GM19468 (cell line): ENCODE results near the gene HSD17B11.
"Not testable (repeated sequence)": the region's sequence is repeated elsewhere in the genome, so short reads cannot be mapped to it uniquely, and the experiment has no call there.

ENCODE experiments used
- ATAC-seq: cut with Tn5 transposase; IDR thresholded peaks from one replicate; pipeline ENCODE4 v1.9.1; 2021; ENCODE audit warnings: mild to moderate bottlenecking, moderate library complexity, moderate number of reproducible peaks; ENCODE audit not compliant: unreplicated experiment; ENCODE audit errors: extremely low read depth

Gene HSD17B11

DNA sequence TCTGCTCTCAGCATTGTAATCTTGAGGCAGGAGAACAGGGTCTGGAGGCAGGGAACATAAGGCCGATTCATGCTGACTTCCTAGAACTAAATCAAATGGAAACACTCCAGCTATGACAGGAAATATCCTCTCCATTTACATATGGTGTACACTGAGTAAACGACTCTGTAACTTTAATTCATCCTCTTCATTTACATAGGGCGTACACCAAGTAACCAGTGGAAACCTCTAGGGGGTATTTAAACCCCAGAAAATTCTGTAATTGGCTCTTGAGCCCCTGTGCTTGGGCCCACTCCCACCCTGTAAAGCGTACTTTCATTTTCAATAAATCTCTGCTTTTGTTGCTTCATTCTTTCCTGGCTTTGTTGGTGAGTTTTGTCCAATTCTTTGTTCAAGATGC is 76.0 kb downstream of the HSD17B11 start:
- ATAC-seq: not testable (repeated sequence)

DNA sequence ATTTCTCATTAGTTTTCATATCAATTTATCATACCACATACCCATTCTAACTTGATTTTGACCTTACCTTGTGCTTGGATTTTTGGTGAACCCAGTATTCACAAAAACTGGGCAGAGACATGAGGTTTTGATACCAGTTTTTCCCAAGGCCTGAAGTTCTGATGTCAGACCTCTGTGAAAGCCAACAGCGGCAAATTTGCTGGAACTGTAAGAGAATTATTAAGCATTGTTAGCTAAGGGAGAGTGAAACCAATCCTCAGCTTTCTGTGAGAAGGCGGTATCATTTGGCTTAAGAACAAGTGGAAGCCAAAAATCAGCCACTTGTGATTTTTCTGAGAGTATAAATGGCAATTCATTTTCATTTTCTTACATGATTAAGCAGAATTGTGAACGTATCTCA is 77.2 kb downstream of the HSD17B11 start:
- no peak for ATAC-seq

DNA sequence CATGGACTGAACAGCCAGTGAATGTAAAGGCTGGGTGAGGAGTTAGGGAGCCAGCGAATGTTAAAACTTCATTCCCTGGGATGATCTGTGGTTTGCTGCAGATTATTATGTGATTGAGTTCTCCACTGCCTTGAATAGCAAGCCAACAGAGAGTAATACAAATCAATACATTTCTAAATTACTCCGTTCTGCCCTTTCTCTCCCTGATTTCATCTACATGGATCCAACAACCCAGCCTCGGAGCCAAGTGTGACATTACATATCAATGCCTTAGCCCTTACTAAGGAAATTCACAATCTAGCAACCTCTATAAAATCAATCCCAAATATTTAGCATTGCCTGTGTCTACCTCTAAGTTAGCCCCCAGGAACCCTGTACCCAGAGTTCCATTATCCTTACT is 79.3 kb downstream of the HSD17B11 start:
- no peak for ATAC-seq

- ATAC-seq: no peak
Observed at GRCh38 chr4:87310691-87311335, 80.2 kb downstream of the HSD17B11 start.

GRCh38 chr4:87309625-87310024 is 81.4 kb downstream of the HSD17B11 start:
- ATAC-seq: no peak

- no peak for ATAC-seq
Observed at GRCh38 chr4:87306056-87306455, 84.9 kb downstream of the HSD17B11 start.

DNA sequence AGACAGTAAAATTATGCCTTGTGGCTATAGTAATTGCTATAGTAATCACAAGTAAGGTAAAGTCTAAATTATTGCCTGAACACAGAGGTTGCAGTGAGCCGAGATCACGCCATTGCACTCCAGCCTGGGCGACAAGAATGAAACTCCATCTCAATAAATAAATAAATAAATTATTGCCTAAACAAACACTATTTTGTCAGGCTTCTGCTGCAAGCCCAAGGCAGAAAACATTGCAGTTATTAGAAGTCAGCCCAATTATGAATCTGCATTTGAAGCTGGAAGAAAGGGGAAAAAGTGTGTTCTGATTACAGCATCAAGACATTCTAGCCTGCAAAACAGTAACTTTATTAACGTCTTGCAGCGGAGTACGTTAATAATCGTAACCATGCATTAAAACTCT is 85.4 kb downstream of the HSD17B11 start:
- ATAC-seq: no peak

DNA sequence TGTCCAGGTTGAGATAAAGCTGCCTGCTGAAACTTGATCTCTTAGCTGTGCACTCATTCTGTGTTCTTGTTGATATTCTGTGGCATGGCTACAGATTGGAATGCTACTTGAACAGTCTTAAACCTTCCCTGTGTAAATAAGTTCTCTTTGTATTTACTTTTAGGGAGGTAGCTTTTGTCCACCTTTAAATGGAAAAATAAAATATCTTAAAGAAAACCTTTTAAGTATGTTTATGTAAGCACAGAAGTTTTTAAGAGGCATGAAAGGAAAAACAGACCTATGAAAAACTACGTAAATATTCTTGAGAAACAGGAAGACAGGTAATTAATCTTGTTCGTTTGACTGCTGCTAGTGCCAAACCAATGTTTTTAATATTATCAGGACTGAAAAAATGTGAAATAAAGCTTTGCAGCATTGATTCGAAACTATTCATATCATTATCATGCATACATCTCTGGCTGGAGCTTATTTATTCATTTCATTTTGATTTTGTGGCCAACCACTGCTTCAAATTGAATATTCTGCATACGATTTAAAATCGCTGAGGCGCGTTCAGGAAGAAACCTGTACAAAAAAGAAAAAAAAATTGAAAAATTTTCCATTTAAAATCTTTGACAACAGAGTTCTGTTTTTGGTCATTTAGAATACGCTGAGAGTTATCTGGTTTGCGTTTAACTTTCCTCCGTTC is 86.1 kb downstream of the HSD17B11 start:
- ATAC-seq: no peak

DNA sequence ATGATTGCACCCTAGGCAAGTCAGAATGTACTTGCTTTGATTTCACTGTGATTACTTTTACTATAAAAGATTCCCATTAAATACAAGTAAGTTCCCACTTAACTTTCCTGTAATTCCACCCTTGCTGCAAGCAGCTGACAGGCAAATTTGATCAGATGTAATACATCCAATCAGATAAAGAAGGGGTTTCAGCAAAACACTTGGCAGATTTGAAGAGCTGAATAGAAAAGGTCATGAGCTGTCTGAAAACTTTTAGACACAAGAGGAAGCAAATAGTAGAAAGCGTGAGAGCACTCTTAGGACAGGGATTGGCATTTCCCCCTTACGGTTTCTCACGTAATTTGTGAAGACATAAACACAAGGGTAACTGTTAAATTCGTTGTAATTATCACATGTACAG is 91.1 kb downstream of the HSD17B11 start:
- no peak for ATAC-seq

DNA sequence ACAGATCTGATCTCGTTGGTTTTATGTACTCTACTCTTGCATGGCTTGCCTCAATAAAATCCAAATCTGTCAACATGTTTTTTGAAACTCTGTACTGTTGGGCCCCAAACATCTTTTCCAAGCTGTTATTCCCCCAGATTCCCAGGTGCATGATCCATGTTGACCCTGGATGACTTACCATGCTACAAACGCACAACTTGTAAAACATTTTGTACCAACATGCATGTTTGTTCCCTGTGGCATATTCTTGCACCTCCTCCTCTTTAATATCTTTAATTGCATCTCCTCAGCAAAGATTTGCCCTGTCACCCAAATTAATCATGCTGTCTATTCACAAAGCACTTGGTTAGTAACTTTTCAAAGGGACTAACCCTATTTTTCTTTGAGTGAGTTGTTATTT is 92.6 kb downstream of the HSD17B11 start:
- no peak for ATAC-seq

- not testable (repeated sequence) for ATAC-seq
Observed at GRCh38 chr4:87294911-87295310, 96.1 kb downstream of the HSD17B11 start.

DNA sequence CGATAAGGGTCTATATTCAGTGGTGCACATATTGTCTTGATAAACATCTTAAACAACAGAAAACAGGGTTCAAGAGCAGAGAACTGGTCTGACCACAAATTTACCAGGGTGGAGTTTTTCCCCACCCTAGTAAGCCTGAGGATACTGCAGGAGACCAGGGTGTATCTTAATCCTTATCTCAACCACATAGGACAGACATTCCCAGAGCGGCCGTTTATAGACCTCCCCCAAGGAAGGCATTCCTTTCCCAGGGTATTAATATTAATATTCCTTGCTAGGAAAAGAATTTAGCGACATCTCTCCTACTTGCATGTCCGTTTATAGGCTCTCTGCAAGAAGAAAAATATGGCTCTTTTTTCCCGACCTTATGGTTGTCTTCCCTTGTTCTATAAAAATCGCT is 97.1 kb downstream of the HSD17B11 start:
- ATAC-seq: not testable (repeated sequence)

DNA sequence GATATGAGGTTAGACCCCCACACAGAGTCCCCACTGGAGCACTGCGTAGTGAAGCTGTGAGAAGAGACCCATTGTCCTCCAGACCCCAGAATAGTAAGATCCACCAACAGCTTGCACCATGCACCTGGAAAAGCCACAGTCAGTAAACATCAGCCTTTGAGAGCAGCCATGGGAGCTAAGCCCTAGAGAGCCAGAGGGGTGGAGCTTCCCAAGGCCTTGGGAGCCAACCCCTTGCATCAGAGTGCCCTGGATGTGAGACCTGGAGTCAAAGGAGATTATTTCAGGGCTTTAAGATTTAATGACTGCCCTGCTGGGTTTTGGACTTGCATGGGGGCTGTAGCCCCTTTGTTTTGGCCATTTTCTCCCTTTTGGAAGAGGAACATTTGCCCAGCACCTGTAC is 104.0 kb downstream of the HSD17B11 start:
- ATAC-seq: no peak
